Spleen (tissue), 11 donors: Measurements from ENCODE around the gene USH2A. TPM values are rescaled to one million over a fixed set of nuclear protein-coding genes. Genes with fewer than 3 reads are reported as not detected.

Experiments used
- DNase-seq: peaks from one replicate; pipeline ENCODE4 v3.0.0-alpha.2; 2020
- H3K27ac ChIP-seq, 8 donors: fragments of 200-600 bp; sonication (generic) in 7 of 8; 1 replicate in 4 of 8; 2 replicates in 4 of 8; pipeline versions ENCODE4 v1.5.0 to v1.8.0; 2016 to 2021; ENCODE audit warnings: inconsistent platforms in 4 of 8, mild to moderate bottlenecking in 4 of 8, moderate library complexity in 1 of 8
- H3K27me3 ChIP-seq, 7 donors: fragments of 200-600 bp; sonication (generic) in 6 of 7; replicated peaks in 1 of 7; 1 replicate in 4 of 7; 2 replicates in 3 of 7; pipeline versions ENCODE4 v1.5.0 to v1.8.0; 2016 to 2021; ENCODE audit warnings: inconsistent platforms in 3 of 7, mild to moderate bottlenecking in 1 of 7
- H3K36me3 ChIP-seq, 6 donors: fragments of 200-600 bp; sonication (generic) in 5 of 6; 1 replicate in 4 of 6; 2 replicates in 2 of 6; pipeline versions ENCODE4 v1.5.0 to v1.8.0; 2016 to 2021; ENCODE audit warnings: inconsistent platforms in 2 of 6
- H3K4me1 ChIP-seq, 6 donors: fragments of 200-600 bp; sonication (generic) in 5 of 6; 1 replicate in 3 of 6; 2 replicates in 3 of 6; pipeline versions ENCODE4 v1.5.0 to v1.8.0; 2016 to 2021; ENCODE audit warnings: inconsistent platforms in 3 of 6
- H3K4me3 ChIP-seq, 8 donors: fragments of 200-600 bp; sonication (generic) in 7 of 8; 1 replicate in 4 of 8; 2 replicates in 4 of 8; pipeline versions ENCODE4 v1.5.0 to v1.8.0; 2016 to 2021; ENCODE audit warnings: inconsistent platforms in 4 of 8, mild to moderate bottlenecking in 4 of 8, moderate library complexity in 2 of 8
- H3K9me3 ChIP-seq, 8 donors: fragments of 200-600 bp; sonication (generic) in 7 of 8; 1 replicate in 4 of 8; 2 replicates in 4 of 8; pipeline versions ENCODE4 v1.5.0 to v1.8.0; 2016 to 2021; ENCODE audit warnings: inconsistent platforms in 4 of 8
- POLR2A ChIP-seq, 3 donors: fragments of 450-650 bp; IDR thresholded peaks; one replicate each; pipeline ENCODE4 v1.5.1; 2017; ENCODE audit warnings: antibody characterized with exemption in 3 of 3, mild to moderate bottlenecking in 1 of 3
- POLR2AphosphoS5 ChIP-seq, 3 donors: sonication (generic); formaldehyde crosslinking; IDR thresholded peaks; one replicate each; pipeline ENCODE4 v1.5.1; 2017; ENCODE audit warnings: antibody characterized with exemption in 3 of 3
- WGBS, 5 donors: extraction: QIAGEN DNeasy Blood & Tissue Kit in 3 of 5; methylation state at CpG; one replicate each; pipeline versions ENCODE4 v1.1.5 to v1.1.7; 2013 to 2018; 5-methylcytosine and 5-hydroxymethylcytosine counted together
- intact Hi-C: fragments of 100-400 bp; cut with DNase I; formaldehyde crosslinking; loops from one replicate; pipeline ENCODE4 v1.15.0; 2023; ENCODE audit warnings: low total_unique reads
- polyA plus RNA-seq, 3 donors: library from polyadenylated mRNA; stranded (reverse); fragments of 200-250 nt; gene quantifications; one replicate each; pipeline ENCODE4 v1.2.1, GENCODE V29; 2013
- total RNA-seq, 7 donors: library from RNA; depleted of rRNA in 3 of 7; stranded (reverse); fragments of >200 nt in 3 of 7; fragmentation: NEBNext Ultra II Directional in 4 of 7; extraction: Animal tissue kit (Norgen Biotek cat#: 25700) in 4 of 7; gene quantifications; one replicate each; pipeline versions ENCODE4 v1.1.0 to v1.2.1, GENCODE V29; 2016 to 2021
- TF ChIP-seq, protein P1 (sequence below), 11 experiments: fragments of 200-600 bp in 7 of 11; fragments of 450-650 bp in 4 of 11; sonication (generic) in 4 of 11; IDR thresholded peaks in 8 of 11; conservative IDR thresholded peaks in 3 of 11; 1 replicate in 7 of 11; 2 replicates in 4 of 11; pipeline versions ENCODE4 v1.4.0 to v1.8.0; 2016 to 2021; ENCODE audit warnings: antibody characterized with exemption in 11 of 11, inconsistent platforms in 4 of 11, mild to moderate bottlenecking in 1 of 11
- donor health status: healthy with polysubstance abuse.
- donor health status: DM: no; HTN: no; CAD: no; lungs with moderate emphysema.
- donor health status: DM: no; HTN: no; CAD: no.
- donor health status: Bipolar disorder and iron deficiency.
- donor health status: healthy.
- donor health status: DM: no; HTN: no; CAD: no.
- donor health status: DM: yes; HTN: yes; CAD: no.

USH2A gene
- total and polyA plus RNA-seq, 10 donors: under 0.01 TPM; not detected in 9

GRCh38 chr1:216285052-216285451 lies 138.2 kb downstream of the USH2A start:
- no peaks in the 10 kb centered on the region for H3K4me1 ChIP-seq
- DNase-seq: no peak
- intact Hi-C loops: no loop called here
- H3K4me3 ChIP-seq: no peak overlapping the region
- H3K27me3 ChIP-seq: no peaks in the 10 kb centered on the region
- no peak overlapping the region for H3K27ac ChIP-seq
- H3K36me3 ChIP-seq: no peaks in the 10 kb centered on the region
- H3K9me3 ChIP-seq: peaks cover 0 to 38% (median 29%) of the 10 kb centered on the region in 8 donors
- TF ChIP-seq, protein P1, sequence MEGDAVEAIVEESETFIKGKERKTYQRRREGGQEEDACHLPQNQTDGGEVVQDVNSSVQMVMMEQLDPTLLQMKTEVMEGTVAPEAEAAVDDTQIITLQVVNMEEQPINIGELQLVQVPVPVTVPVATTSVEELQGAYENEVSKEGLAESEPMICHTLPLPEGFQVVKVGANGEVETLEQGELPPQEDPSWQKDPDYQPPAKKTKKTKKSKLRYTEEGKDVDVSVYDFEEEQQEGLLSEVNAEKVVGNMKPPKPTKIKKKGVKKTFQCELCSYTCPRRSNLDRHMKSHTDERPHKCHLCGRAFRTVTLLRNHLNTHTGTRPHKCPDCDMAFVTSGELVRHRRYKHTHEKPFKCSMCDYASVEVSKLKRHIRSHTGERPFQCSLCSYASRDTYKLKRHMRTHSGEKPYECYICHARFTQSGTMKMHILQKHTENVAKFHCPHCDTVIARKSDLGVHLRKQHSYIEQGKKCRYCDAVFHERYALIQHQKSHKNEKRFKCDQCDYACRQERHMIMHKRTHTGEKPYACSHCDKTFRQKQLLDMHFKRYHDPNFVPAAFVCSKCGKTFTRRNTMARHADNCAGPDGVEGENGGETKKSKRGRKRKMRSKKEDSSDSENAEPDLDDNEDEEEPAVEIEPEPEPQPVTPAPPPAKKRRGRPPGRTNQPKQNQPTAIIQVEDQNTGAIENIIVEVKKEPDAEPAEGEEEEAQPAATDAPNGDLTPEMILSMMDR (IDR thresholded peaks at IDR 0.05 in 8 of 11, conservative IDR thresholded peaks at IDR 0.05 in 3 of 11): no peak
- TF ChIP-seq POLR2A (IDR thresholded peaks at IDR 0.05): no peak
- TF ChIP-seq POLR2AphosphoS5 (IDR thresholded peaks at IDR 0.05): no peak
- 53 to 97% (median 61%) methylated on average over 3 of the region's 3 CpGs for WGBS, 5 donors

- no peaks in the 10 kb centered on the region for H3K4me1 ChIP-seq
- TF ChIP-seq POLR2A (IDR thresholded peaks at IDR 0.05) (no peak), POLR2AphosphoS5 (IDR thresholded peaks at IDR 0.05) (no peak)
- TF ChIP-seq, protein P1 (IDR thresholded peaks at IDR 0.05 in 8 of 11, conservative IDR thresholded peaks at IDR 0.05 in 3 of 11): no peak
Measured at GRCh38 chr1:216281757-216282156, 141.5 kb downstream of the USH2A start.

DNA sequence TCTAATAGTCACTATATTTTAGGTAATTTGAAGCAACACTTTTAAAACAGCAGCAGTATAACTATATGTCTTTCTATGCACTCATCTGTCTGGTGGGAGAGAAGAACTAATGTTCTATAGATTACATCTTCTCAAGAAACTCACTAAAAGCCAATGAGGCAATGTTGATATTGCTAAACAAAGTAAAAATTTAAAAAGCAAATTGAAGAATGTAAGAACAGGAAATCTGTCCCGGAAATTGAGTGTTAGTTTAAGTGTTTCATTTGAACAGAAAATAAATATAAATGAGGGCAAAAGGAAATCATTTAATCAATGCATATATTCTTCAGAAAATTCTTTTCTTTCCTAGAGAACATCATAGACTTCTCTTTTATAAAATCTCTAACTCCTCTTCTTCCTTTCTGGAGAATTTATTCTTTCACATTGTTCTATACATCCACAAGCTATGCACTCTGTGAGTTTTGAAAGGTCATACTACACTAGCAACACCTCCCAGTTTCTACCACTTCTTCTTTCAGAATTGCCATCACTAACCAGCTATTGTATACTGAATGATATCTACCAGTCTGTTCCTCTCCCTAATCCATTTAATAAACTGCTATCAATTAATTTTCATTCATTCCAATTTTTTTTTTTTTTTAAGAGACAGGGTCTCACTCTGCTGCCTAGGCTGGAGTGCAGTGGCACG lies 153.0 kb downstream of the USH2A start:
- Histone ChIP-seq H3K9me3 (no peaks in the 10 kb centered on the region), H3K27me3 (no peaks in the 10 kb centered on the region), H3K27ac (no peak overlapping the region), H3K36me3 (no peaks in the 10 kb centered on the region), H3K4me3 (no peak overlapping the region), H3K4me1 (no peaks in the 10 kb centered on the region)
- DNase-seq: no peak
- WGBS, 5 donors: 56 to 83% (median 69%) methylated on average over 2 of the region's 2 CpGs
- intact Hi-C loops: no loop called here
- TF ChIP-seq, protein P1 (IDR thresholded peaks at IDR 0.05 in 8 of 11, conservative IDR thresholded peaks at IDR 0.05 in 3 of 11): no peak
- TF ChIP-seq POLR2AphosphoS5 (IDR thresholded peaks at IDR 0.05): no peak
- no peak for TF ChIP-seq POLR2A (IDR thresholded peaks at IDR 0.05)

More at GRCh38 chr1:216281757-216282156, 141.5 kb downstream of the USH2A start:
- Histone ChIP-seq H3K27me3 (no peaks in the 10 kb centered on the region), H3K9me3 (peaks cover 0 to 38% (median 29%) of the 10 kb centered on the region in 8 donors), H3K36me3 (no peaks in the 10 kb centered on the region), H3K27ac (no peak overlapping the region), H3K4me3 (no peak overlapping the region)
- DNase-seq: no peak
- 84 to 94% (median 93%) methylated on average over 2 of the region's 2 CpGs for WGBS, 5 donors
- intact Hi-C loops: no loop called here

- Histone ChIP-seq H3K4me1 (no peaks in the 10 kb centered on the region), H3K4me3 (no peak overlapping the region), H3K36me3 (no peaks in the 10 kb centered on the region), H3K27ac (no peak overlapping the region), H3K27me3 (no peaks in the 10 kb centered on the region), H3K9me3 (peaks cover 0 to 20% (median 9%) of the 10 kb centered on the region in 8 donors)
- TF ChIP-seq POLR2AphosphoS5 (IDR thresholded peaks at IDR 0.05) (no peak), POLR2A (IDR thresholded peaks at IDR 0.05) (no peak)
- TF ChIP-seq, protein P1 (IDR thresholded peaks at IDR 0.05 in 8 of 11, conservative IDR thresholded peaks at IDR 0.05 in 3 of 11): no peak
- 61 to 73% (median 68%) methylated on average over 3 of the region's 3 CpGs for WGBS, 5 donors
- DNase-seq: no peak
- intact Hi-C loops: no loop called here
Measured at GRCh38 chr1:216261631-216262030, 161.6 kb downstream of the USH2A start.
